Sigmoid colon (tissue), 4 donors: Measurements from ENCODE around the gene CSPG4.

ENCODE experiments used
- CTCF ChIP-seq, 4 experiments: fragments of 450-650 bp in 3 of 4; fragments of 200-600 bp in 1 of 4; IDR thresholded peaks; one replicate each; pipeline ENCODE4 v1.5.1; 2016 to 2019; ENCODE audit warnings: antibody characterized with exemption in 4 of 4, mild to moderate bottlenecking in 3 of 4, moderate library complexity in 2 of 4
- EP300 ChIP-seq, 4 donors: sonication (generic); formaldehyde crosslinking; IDR thresholded peaks; one replicate each; pipeline ENCODE4 v1.6.1; 2017; ENCODE audit warnings: antibody characterized with exemption in 4 of 4

GRCh38 chr15:75672646-75673425 is 39.8 kb downstream of the CSPG4 start:
- no peak for TF ChIP-seq CTCF (IDR thresholded peaks at IDR 0.05)
- no peak for TF ChIP-seq EP300 (IDR thresholded peaks at IDR 0.05)
